CD4-positive, alpha-beta T cell treated with Interleukin-15 for 4 hours (primary cell): ENCODE measurements around the gene SIRPG.
A peak's percentile ranks its signal among the peaks of the same experiment; 100 is the strongest.
"Not testable (repeated sequence)": the region's sequence is repeated elsewhere in the genome, so short reads cannot be mapped to it uniquely, and the experiment has no call there.

Source experiments
- DNase-seq: peaks from one replicate; pipeline ENCODE4 v3.0.0-alpha.2; 2020; ENCODE audit warnings: low spot score

Gene SIRPG

GRCh38 chr20:1635291-1635979 is 22.1 kb downstream of the SIRPG start:
- no peak for DNase-seq

- no peak for DNase-seq
Measured at GRCh38 chr20:1633535-1633934, 24.0 kb downstream of the SIRPG start.

GRCh38 chr20:1632178-1632577 is 25.4 kb downstream of the SIRPG start:
- peak; percentile 36 for DNase-seq

GRCh38 chr20:1631309-1632151 is 26.0 kb downstream of the SIRPG start:
- DNase-seq, result no peak

- no peak for DNase-seq
Measured at GRCh38 chr20:1630186-1630585, 27.4 kb downstream of the SIRPG start.

GRCh38 chr20:1629321-1629720 is 28.3 kb downstream of the SIRPG start:
- no peak for DNase-seq

- no peak for DNase-seq
Measured at GRCh38 chr20:1628621-1629020, 29.0 kb downstream of the SIRPG start.

GRCh38 chr20:1627200-1627550 is 30.4 kb downstream of the SIRPG start:
- no peak for DNase-seq

GRCh38 chr20:1626528-1627199 is 30.9 kb downstream of the SIRPG start:
- no peak for DNase-seq

- DNase-seq, result no peak
Measured at GRCh38 chr20:1625083-1625690, 32.4 kb downstream of the SIRPG start.

GRCh38 chr20:1623501-1624205 is 33.9 kb downstream of the SIRPG start:
- DNase-seq, result no peak

- peak; percentile 49 for DNase-seq
Measured at GRCh38 chr20:1622450-1622849, 35.1 kb downstream of the SIRPG start.

GRCh38 chr20:1621316-1621715 is 36.3 kb downstream of the SIRPG start:
- DNase-seq, result no peak

- DNase-seq, result no peak
Measured at GRCh38 chr20:1619861-1620444, 37.6 kb downstream of the SIRPG start, which contains the start of gene SIRPB1. Gene SIRPB1 (minus strand): TSS chr20:1620009. CDS start chr20:1619944, 65 bp downstream.

- DNase-seq, result no peak
Measured at GRCh38 chr20:1618954-1619540, 38.5 kb downstream of the SIRPG start.

GRCh38 chr20:1618479-1618878 is 39.1 kb downstream of the SIRPG start:
- DNase-seq, result no peak

GRCh38 chr20:1616858-1617434 is 40.6 kb downstream of the SIRPG start:
- DNase-seq, result no peak

GRCh38 chr20:1610404-1610803 is 47.2 kb downstream of the SIRPG start:
- DNase-seq, result not testable (repeated sequence)

- DNase-seq, result not testable (repeated sequence)
Measured at GRCh38 chr20:1608678-1609347, 48.8 kb downstream of the SIRPG start.

GRCh38 chr20:1600736-1601135 is 56.8 kb downstream of the SIRPG start:
- DNase-seq, result no peak
